Spinal cord (tissue), 10 donors: ENCODE results near the gene LAPTM4A. TPM values are rescaled to one million over a fixed set of nuclear protein-coding genes. Genes with fewer than 3 reads are reported as not detected.
A peak's percentile ranks its signal among the peaks of the same experiment; 100 is the strongest.

Experiments
- DNase-seq, 6 donors: peaks; one replicate each; pipeline versions ENCODE4 v3.0.0 to v3.0.0-alpha.2; 2013 to 2015; ENCODE audit warnings: low spot score in 6 of 6, low read depth in 4 of 6
- H3K27ac ChIP-seq: one replicate; pipeline ENCODE4 v1.5.1; 2013; ENCODE audit warnings: low read depth, low read length, control low read depth
- H3K27me3 ChIP-seq: one replicate; pipeline ENCODE4 v1.6.1; 2013; ENCODE audit warnings: low read length; ENCODE audit not compliant: control insufficient read depth, insufficient read depth
- H3K36me3 ChIP-seq: one replicate; pipeline ENCODE4 v1.6.1; 2013; ENCODE audit warnings: low read length; ENCODE audit not compliant: control insufficient read depth, insufficient read depth
- H3K4me1 ChIP-seq: one replicate; pipeline ENCODE4 v1.6.1; 2013; ENCODE audit warnings: low read length; ENCODE audit not compliant: control insufficient read depth, insufficient read depth
- H3K4me3 ChIP-seq: one replicate; pipeline ENCODE4 v1.5.1; 2013; ENCODE audit warnings: low read depth, low read length, control low read depth
- H3K9me3 ChIP-seq: one replicate; pipeline ENCODE4 v1.6.1; 2013; ENCODE audit warnings: low read length; ENCODE audit not compliant: control insufficient read depth, insufficient read depth
- WGBS: methylation state at CpG from one replicate; pipeline ENCODE4 v1.1.5; 2013; ENCODE audit warnings: missing lambda C conversion rate; ENCODE audit not compliant: insufficient coverage; 5-methylcytosine and 5-hydroxymethylcytosine counted together
- polyA plus RNA-seq, 2 donors: library from polyadenylated mRNA; unstranded; fragments of 120-200 nt; gene quantifications; one replicate each; pipeline ENCODE4 v1.2.1, GENCODE V29; 2013; ENCODE audit not compliant: insufficient read length in 2 of 2
- total RNA-seq, 2 donors: library from RNA; depleted of rRNA in 1 of 2; stranded (reverse); fragments of 120-200 nt in 1 of 2; fragments of >200 nt in 1 of 2; gene quantifications; one replicate each; pipeline versions ENCODE4 v1.2.3 to v1.2.4, GENCODE V29; 2013 to 2014
- donor health status: healthy.

The LAPTM4A gene
- total and polyA plus RNA-seq, 4 donors: 159 to 208 (median 180) TPM

- no CpG with 5 or more reads among the region's 1 CpG for WGBS
- no peaks in the 10 kb centered on the region for H3K9me3 ChIP-seq
- H3K4me3 ChIP-seq: no peak overlapping the region
- no peak for DNase-seq
- H3K4me1 ChIP-seq: no peaks in the 10 kb centered on the region
- peaks cover 4% of the 10 kb centered on the region for H3K27me3 ChIP-seq
- no peak overlapping the region for H3K27ac ChIP-seq
- H3K36me3 ChIP-seq: no peaks in the 10 kb centered on the region
Observed at GRCh38 chr2:19991895-19992294, 59.5 kb downstream of the LAPTM4A start.

GRCh38 chr2:19990416-19990728 lies 61.1 kb downstream of the LAPTM4A start:
- peak overlapping the region; percentile 65 for H3K27ac ChIP-seq
- DNase-seq: peak in 1 of 6 donors; percentile 24
- H3K4me1 ChIP-seq: no peaks in the 10 kb centered on the region
- H3K36me3 ChIP-seq: no peaks in the 10 kb centered on the region
- no peaks in the 10 kb centered on the region for H3K9me3 ChIP-seq
- peaks cover 4% of the 10 kb centered on the region for H3K27me3 ChIP-seq
- WGBS: 17% methylated on average over 1 of the region's 10 CpGs
- peak overlapping the region; percentile 94 for H3K4me3 ChIP-seq

GRCh38 chr2:19989667-19990415 lies 61.6 kb downstream of the LAPTM4A start, which contains the start of gene WDR35:
WDR35 (minus strand) TSS chr2:19990105; CDS start chr2:19990015, 90 bp downstream.
- peaks cover 4% of the 10 kb centered on the region for H3K27me3 ChIP-seq
- peak; percentile 74 to 97 (median 86) for DNase-seq
- H3K27ac ChIP-seq: peak within 1 kb of the TSS; percentile 77
- no peaks in the 10 kb centered on the region for H3K36me3 ChIP-seq
- no peaks in the 10 kb centered on the region for H3K9me3 ChIP-seq
- WGBS: 0% methylated on average over 69 of the region's 70 CpGs
- H3K4me1 ChIP-seq: no peaks in the 10 kb centered on the region
- H3K4me3 ChIP-seq: peak within 1 kb of the TSS; percentile 94

GRCh38 chr2:19989342-19989666 lies 62.1 kb downstream of the LAPTM4A start:
- peaks cover 4% of the 10 kb centered on the region for H3K27me3 ChIP-seq
- H3K36me3 ChIP-seq: no peaks in the 10 kb centered on the region
- peak in 1 of 6 donors; percentile 46 for DNase-seq
- H3K4me3 ChIP-seq: peak overlapping the region; percentile 94
- 0% methylated on average over 4 of the region's 8 CpGs for WGBS
- no peaks in the 10 kb centered on the region for H3K4me1 ChIP-seq
- no peaks in the 10 kb centered on the region for H3K9me3 ChIP-seq
- no peak overlapping the region for H3K27ac ChIP-seq

GRCh38 chr2:19988600-19988999 lies 62.8 kb downstream of the LAPTM4A start:
- Histone ChIP-seq H3K36me3 (no peaks in the 10 kb centered on the region), H3K9me3 (no peaks in the 10 kb centered on the region), H3K27ac (no peak overlapping the region), H3K4me3 (no peak overlapping the region), H3K4me1 (no peaks in the 10 kb centered on the region), H3K27me3 (peaks cover 4% of the 10 kb centered on the region)
- WGBS: 60% methylated on average over 1 of the region's 2 CpGs
- DNase-seq: no peak

GRCh38 chr2:19987936-19988335 lies 63.5 kb downstream of the LAPTM4A start:
- Histone ChIP-seq H3K27ac (no peak overlapping the region), H3K4me1 (no peaks in the 10 kb centered on the region), H3K27me3 (peaks cover 4% of the 10 kb centered on the region), H3K9me3 (no peaks in the 10 kb centered on the region), H3K4me3 (no peak overlapping the region), H3K36me3 (no peaks in the 10 kb centered on the region)
- WGBS: no CpG with 5 or more reads among the region's 5 CpGs
- DNase-seq: no peak

Other genes with a start within 250 kb of the LAPTM4A start
- gene TTC32, start 149.6 kb downstream of the LAPTM4A start, total RNA-seq: 10 to 100 TPM; 10.7 to 18.8 TPM
- 10 to 100 TPM; 24.8 to 34.2 TPM for gene TTC32, start 149.6 kb downstream of the LAPTM4A start, polyA plus RNA-seq
- gene WDR35, start 61.5 kb downstream of the LAPTM4A start, total RNA-seq: 10 to 100 TPM; 25.7 to 28.4 TPM
- 10 to 100 TPM; 15.1 to 19.7 TPM for gene WDR35, start 61.5 kb downstream of the LAPTM4A start, polyA plus RNA-seq
- 1 to 10 TPM; 3.5 to 4.1 TPM for gene MATN3, start 39.0 kb downstream of the LAPTM4A start, total RNA-seq
- gene MATN3, start 39.0 kb downstream of the LAPTM4A start, polyA plus RNA-seq: 1 to 10 TPM; 3.9 to 4.6 TPM
- gene SDC1, start 173.5 kb upstream of the LAPTM4A start, total RNA-seq: 10 to 100 TPM in 1 of 2 donors, 1 to 10 TPM in 1; 4.7 to 21.0 TPM
- gene SDC1, start 173.5 kb upstream of the LAPTM4A start, polyA plus RNA-seq: 10 to 100 TPM in 1 of 2 donors, 1 to 10 TPM in 1; 7.7 to 10.8 TPM